HG02610 (cell line): Measurements from ENCODE around the gene PARD3B.

ENCODE experiments used
- ATAC-seq: cut with Tn5 transposase; IDR thresholded peaks from one replicate; pipeline ENCODE4 v1.9.1; 2021; ENCODE audit warnings: mild to moderate bottlenecking, moderate library complexity; ENCODE audit not compliant: unreplicated experiment

Gene PARD3B

GRCh38 chr2:204647626-204648025 is 102.4 kb downstream of the PARD3B start:
- no peak for ATAC-seq

- ATAC-seq = no peak
Observed at GRCh38 chr2:204650611-204651010, 105.3 kb downstream of the PARD3B start.

- ATAC-seq = no peak
Observed at GRCh38 chr2:204652063-204652462, 106.8 kb downstream of the PARD3B start.

- ATAC-seq = no peak
Observed at GRCh38 chr2:204654669-204655068, 109.4 kb downstream of the PARD3B start.

- no peak for ATAC-seq
Observed at GRCh38 chr2:204655101-204655500, 109.8 kb downstream of the PARD3B start.

GRCh38 chr2:204655626-204656025 is 110.4 kb downstream of the PARD3B start:
- ATAC-seq = no peak

GRCh38 chr2:204657024-204657423 is 111.7 kb downstream of the PARD3B start:
- no peak for ATAC-seq

- ATAC-seq = no peak
Observed at GRCh38 chr2:204662956-204663355, 117.7 kb downstream of the PARD3B start.

GRCh38 chr2:204663816-204664425 is 118.6 kb downstream of the PARD3B start:
- ATAC-seq = no peak

- no peak for ATAC-seq
Observed at GRCh38 chr2:204664708-204665121, 119.4 kb downstream of the PARD3B start.

GRCh38 chr2:204665207-204665606 is 119.9 kb downstream of the PARD3B start:
- ATAC-seq = no peak

- ATAC-seq = no peak
Observed at GRCh38 chr2:204665771-204666170, 120.5 kb downstream of the PARD3B start.

GRCh38 chr2:204667990-204668389 is 122.7 kb downstream of the PARD3B start:
- no peak for ATAC-seq

- no peak for ATAC-seq
Observed at GRCh38 chr2:204669382-204669781, 124.1 kb downstream of the PARD3B start.

- ATAC-seq = no peak
Observed at GRCh38 chr2:204670124-204670523, 124.8 kb downstream of the PARD3B start.

GRCh38 chr2:204670756-204671155 is 125.5 kb downstream of the PARD3B start:
- ATAC-seq = no peak

GRCh38 chr2:204672772-204673171 is 127.5 kb downstream of the PARD3B start:
- no peak for ATAC-seq

- no peak for ATAC-seq
Observed at GRCh38 chr2:204673877-204674276, 128.6 kb downstream of the PARD3B start.

- no peak for ATAC-seq
Observed at GRCh38 chr2:204678031-204678430, 132.8 kb downstream of the PARD3B start.

GRCh38 chr2:204680576-204680975 is 135.3 kb downstream of the PARD3B start:
- no peak for ATAC-seq

- ATAC-seq = no peak
Observed at GRCh38 chr2:204681412-204681811, 136.1 kb downstream of the PARD3B start.

- ATAC-seq = no peak
Observed at GRCh38 chr2:204683384-204683783, 138.1 kb downstream of the PARD3B start.

GRCh38 chr2:204686406-204686805 is 141.1 kb downstream of the PARD3B start:
- no peak for ATAC-seq
